ENCODE measurements around the gene UTP14C.

DNA sequence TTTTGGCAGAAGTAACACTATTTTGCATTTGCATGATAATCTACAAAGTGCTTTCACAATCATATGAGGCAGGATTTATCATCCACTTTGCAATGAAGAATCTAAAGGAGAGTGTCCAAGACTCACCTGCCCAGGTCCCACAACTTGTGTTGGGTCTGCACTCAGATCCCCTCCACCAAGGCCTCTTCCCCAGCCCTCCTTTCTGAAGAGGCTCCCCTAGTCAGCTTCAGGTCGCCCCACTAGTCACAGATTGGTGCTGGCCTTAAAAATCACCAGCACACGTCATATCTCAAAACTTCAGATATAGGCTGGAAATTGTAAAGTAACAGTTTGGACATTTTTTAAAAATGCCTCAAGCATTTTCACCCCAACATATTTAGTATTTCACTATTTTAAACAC lies 30.8 kb upstream of the UTP14C start:
- TF ChIP-seq PLRG1 (conservative IDR thresholded peaks at IDR 0.05) (no peak), BHLHE40 (IDR thresholded peaks at IDR 0.05; ENCODE audit: low read length) (no peak), ZFYVE20 (CRISPR knock-in tag; IDR thresholded peaks at IDR 0.05; ENCODE audit: borderline replicate concordance, low read depth) (no peak)
